Brain pericyte (primary cell): ENCODE data around the gene TTI1.

ENCODE experiments used
- DNase-seq: peaks from one replicate; pipeline ENCODE4 v3.0.0-alpha.2; 2012; ENCODE audit warnings: low read depth, low spot score

The TTI1 gene

GRCh38 chr20:38033330-38034107 lies at the start of gene TTI1, which contains the start of gene RPRD1B:
Gene TTI1, minus strand, starts transcription at chr20:38033456. Its CDS starts 19,640 bp downstream, at chr20:38013816.
Gene RPRD1B, plus strand, starts transcription at chr20:38033746. Its CDS starts 202 bp downstream, at chr20:38033948.
- peak; percentile 67 for DNase-seq

- DNase-seq: no peak
Observed at GRCh38 chr20:38082894-38083293, 49.6 kb upstream of the TTI1 start.

GRCh38 chr20:38081575-38081974 lies 48.3 kb upstream of the TTI1 start:
- DNase-seq: no peak

GRCh38 chr20:38079353-38079752 lies 46.1 kb upstream of the TTI1 start:
- DNase-seq: no peak

GRCh38 chr20:38078084-38078483 lies 44.8 kb upstream of the TTI1 start:
- no peak for DNase-seq

GRCh38 chr20:38076548-38076947 lies 43.3 kb upstream of the TTI1 start:
- DNase-seq: no peak

GRCh38 chr20:38075161-38075998 lies 42.1 kb upstream of the TTI1 start:
- no peak for DNase-seq

GRCh38 chr20:38073307-38074071 lies 40.2 kb upstream of the TTI1 start:
- DNase-seq: peak; percentile 87

- no peak for DNase-seq
Observed at GRCh38 chr20:38072898-38073297, 39.6 kb upstream of the TTI1 start.

GRCh38 chr20:38067717-38068365 lies 34.6 kb upstream of the TTI1 start:
- DNase-seq: no peak

GRCh38 chr20:38066969-38067716 lies 33.9 kb upstream of the TTI1 start:
- no peak for DNase-seq

- no peak for DNase-seq
Observed at GRCh38 chr20:38065764-38066375, 32.6 kb upstream of the TTI1 start.

- no peak for DNase-seq
Observed at GRCh38 chr20:38063911-38064530, 30.8 kb upstream of the TTI1 start.

- DNase-seq: no peak
Observed at GRCh38 chr20:38062890-38063289, 29.6 kb upstream of the TTI1 start.

GRCh38 chr20:38061109-38061508 lies 27.9 kb upstream of the TTI1 start:
- DNase-seq: no peak

GRCh38 chr20:38060536-38060935 lies 27.3 kb upstream of the TTI1 start:
- DNase-seq: no peak

- DNase-seq: no peak
Observed at GRCh38 chr20:38059832-38060231, 26.6 kb upstream of the TTI1 start.

GRCh38 chr20:38057351-38057972 lies 24.2 kb upstream of the TTI1 start:
- DNase-seq: no peak

- no peak for DNase-seq
Observed at GRCh38 chr20:38055848-38056247, 22.6 kb upstream of the TTI1 start.
